H9 (cell line): Measurements from ENCODE around the gene MDFIC. TPM values are rescaled to one million over a fixed set of nuclear protein-coding genes. Genes with fewer than 3 reads are reported as not detected.

Source experiments
- DNase-seq: peaks from one replicate; pipeline ENCODE4 v3.0.0-alpha.2; 2017
- H2AFZ ChIP-seq: one replicate; pipeline ENCODE4 v1.6.1; 2013; ENCODE audit warnings: mild to moderate bottlenecking, low read length, control low read depth, moderate library complexity
- H2AK5ac ChIP-seq: 2 replicates; pipeline ENCODE4 v1.6.1; 2013; ENCODE audit warnings: low read length, control low read depth, mixed read lengths; ENCODE audit not compliant: insufficient read length
- H2BK120ac ChIP-seq: one replicate; pipeline ENCODE4 v1.6.1; 2013; ENCODE audit warnings: low read depth, mild to moderate bottlenecking, low read length, control low read depth, inconsistent platforms; ENCODE audit not compliant: poor library complexity, severe bottlenecking
- H2BK12ac ChIP-seq: 2 replicates; pipeline ENCODE4 v1.6.1; 2013; ENCODE audit warnings: low read length, control low read depth, mixed read lengths, low read depth; ENCODE audit not compliant: insufficient read length
- H2BK15ac ChIP-seq: 2 replicates; pipeline ENCODE4 v1.6.1; 2013; ENCODE audit warnings: low read depth, low read length, control low read depth
- H2BK20ac ChIP-seq: one replicate; pipeline ENCODE4 v1.6.1; 2013; ENCODE audit warnings: low read depth, mild to moderate bottlenecking, low read length, control low read depth, inconsistent platforms; ENCODE audit not compliant: poor library complexity, severe bottlenecking
- H2BK5ac ChIP-seq: 2 replicates; pipeline ENCODE4 v1.6.1; 2013; ENCODE audit warnings: low read length, control low read depth, mixed read lengths; ENCODE audit not compliant: insufficient read length
- H3K14ac ChIP-seq: 2 replicates; pipeline ENCODE4 v1.6.1; 2013; ENCODE audit warnings: low read length, control low read depth; ENCODE audit not compliant: insufficient read depth
- H3K18ac ChIP-seq: 2 replicates; pipeline ENCODE4 v1.6.1; 2013; ENCODE audit warnings: low read depth, mild to moderate bottlenecking, mixed read lengths, low read length, control low read depth; ENCODE audit not compliant: insufficient read length
- H3K23ac ChIP-seq: 2 replicates; pipeline ENCODE4 v1.6.1; 2013; ENCODE audit warnings: low read length, control low read depth, mixed read lengths, low read depth; ENCODE audit not compliant: insufficient read length
- H3K23me2 ChIP-seq: 2 replicates; pipeline ENCODE4 v1.6.1; 2013; ENCODE audit warnings: low read depth, mild to moderate bottlenecking, mixed read lengths, low read length, control low read depth; ENCODE audit not compliant: insufficient read length, poor library complexity, severe bottlenecking
- H3K27ac ChIP-seq: 2 replicates; pipeline ENCODE4 v1.5.1; 2013; ENCODE audit warnings: low read length, control low read depth, mixed read lengths, low read depth; ENCODE audit not compliant: insufficient read length
- H3K27me3 ChIP-seq: 2 replicates; pipeline ENCODE4 v1.6.1; 2013; ENCODE audit warnings: low read length, control low read depth, inconsistent platforms; ENCODE audit not compliant: insufficient read depth
- H3K4ac ChIP-seq: 2 replicates; pipeline ENCODE4 v1.6.1; 2013; ENCODE audit warnings: low read depth, mild to moderate bottlenecking, control low read depth, inconsistent platforms, low read length, moderate library complexity
- H3K4me1 ChIP-seq: 2 replicates; pipeline ENCODE4 v1.6.1; 2013; ENCODE audit warnings: low read length, control low read depth, inconsistent platforms; ENCODE audit not compliant: insufficient read depth
- H3K4me2 ChIP-seq: 2 replicates; pipeline ENCODE4 v1.6.1; 2013; ENCODE audit warnings: low read length, control low read depth, mixed read lengths; ENCODE audit not compliant: insufficient read length, insufficient read depth
- H3K56ac ChIP-seq: 2 replicates; pipeline ENCODE4 v1.6.1; 2013; ENCODE audit warnings: low read depth, mild to moderate bottlenecking, mixed read lengths, low read length, control low read depth; ENCODE audit not compliant: insufficient read length
- H3K79me1 ChIP-seq: 2 replicates; pipeline ENCODE4 v1.6.1; 2013; ENCODE audit warnings: low read depth, mild to moderate bottlenecking, moderate library complexity, low read length, control low read depth, inconsistent platforms; ENCODE audit not compliant: insufficient read depth, poor library complexity, severe bottlenecking
- H3K79me2 ChIP-seq: 2 replicates; pipeline ENCODE4 v1.6.1; 2013; ENCODE audit warnings: low read length, control low read depth, inconsistent platforms; ENCODE audit not compliant: insufficient read depth
- H3K9ac ChIP-seq: 2 replicates; pipeline ENCODE4 v1.6.1; 2013; ENCODE audit warnings: low read length, control low read depth, mixed read lengths; ENCODE audit not compliant: insufficient read length; ENCODE audit errors: extremely low read depth
- H3K9me3 ChIP-seq: one replicate; pipeline ENCODE4 v1.6.1; 2013; ENCODE audit warnings: low read depth, low read length, inconsistent platforms; ENCODE audit not compliant: control insufficient read depth
- H3T11ph ChIP-seq: one replicate; pipeline ENCODE4 v1.6.1; 2013; ENCODE audit warnings: mild to moderate bottlenecking, low read length, control low read depth, inconsistent platforms
- H4K20me1 ChIP-seq: one replicate; pipeline ENCODE4 v1.6.1; 2013; ENCODE audit not compliant: control insufficient read depth, insufficient read length, insufficient read depth
- H4K5ac ChIP-seq: 2 replicates; pipeline ENCODE4 v1.6.1; 2013; ENCODE audit warnings: low read depth, mild to moderate bottlenecking, mixed read lengths, low read length, control low read depth; ENCODE audit not compliant: insufficient read length
- H4K8ac ChIP-seq: replicated peaks from 2 replicates; pipeline ENCODE4 v1.6.1; 2013; ENCODE audit warnings: low read length, control low read depth, mixed read lengths, low read depth; ENCODE audit not compliant: insufficient read length
- H4K91ac ChIP-seq: 2 replicates; pipeline ENCODE4 v1.6.1; 2013; ENCODE audit warnings: low read depth, mild to moderate bottlenecking, moderate library complexity, mixed read lengths, low read length, control low read depth; ENCODE audit not compliant: insufficient read length
- H3K27ac Mint-ChIP-seq, 3 experiments: 2 replicates in 2 of 3; 3 replicates in 1 of 3; pipeline ENCODE4 v1.8.0; 2020 to 2021; ENCODE audit warnings: mixed read lengths in 3 of 3, mild to moderate bottlenecking in 1 of 3, moderate library complexity in 1 of 3
- H3K27me3 Mint-ChIP-seq: 2 replicates; pipeline ENCODE4 v1.8.0; 2021; ENCODE audit warnings: low read depth, mild to moderate bottlenecking, moderate library complexity, mixed read lengths
- H3K36me3 Mint-ChIP-seq, 3 experiments: 2 replicates in 2 of 3; 3 replicates in 1 of 3; pipeline ENCODE4 v1.8.0; 2020 to 2021; ENCODE audit warnings: low read depth in 3 of 3, mixed read lengths in 3 of 3; ENCODE audit not compliant: insufficient read depth in 1 of 3
- H3K4me1 Mint-ChIP-seq, 2 experiments: 2 replicates each; pipeline ENCODE4 v1.8.0; 2020; ENCODE audit warnings: mixed read lengths in 2 of 2
- H3K4me3 Mint-ChIP-seq, 2 experiments: 2 replicates in 1 of 2; 3 replicates in 1 of 2; pipeline ENCODE4 v1.8.0; 2020 to 2021; ENCODE audit warnings: mild to moderate bottlenecking in 2 of 2, mixed read lengths in 2 of 2, moderate library complexity in 1 of 2
- H3K9me3 Mint-ChIP-seq, 2 experiments: 2 replicates in 1 of 2; 3 replicates in 1 of 2; pipeline ENCODE4 v1.8.0; 2020; ENCODE audit warnings: mild to moderate bottlenecking in 2 of 2, mixed read lengths in 2 of 2, moderate library complexity in 1 of 2
- WGBS: extraction: QIAGEN DNeasy Blood & Tissue Kit; methylation state at CpG from one replicate; pipeline ENCODE4 v1.1.7; 2013; ENCODE audit warnings: missing lambda C conversion rate, low lambda C conversion rate, mixed read lengths; ENCODE audit not compliant: insufficient read length; ENCODE audit errors: extremely low coverage; 5-methylcytosine and 5-hydroxymethylcytosine counted together
- total RNA-seq: library from RNA; stranded (reverse); gene quantifications from 2 replicates; pipeline ENCODE4 v1.2.1, GENCODE V29; 2021
- TF ChIP-seq, protein P1 (sequence below): fragments of 200-600 bp; sonication (generic); conservative IDR thresholded peaks from 3 replicates; pipeline ENCODE4 v1.8.0; 2021; ENCODE audit warnings: antibody characterized with exemption, mild to moderate bottlenecking

MDFIC gene
- total RNA-seq, 1 experiment from 2014 or later, result 2.0 TPM

DNA sequence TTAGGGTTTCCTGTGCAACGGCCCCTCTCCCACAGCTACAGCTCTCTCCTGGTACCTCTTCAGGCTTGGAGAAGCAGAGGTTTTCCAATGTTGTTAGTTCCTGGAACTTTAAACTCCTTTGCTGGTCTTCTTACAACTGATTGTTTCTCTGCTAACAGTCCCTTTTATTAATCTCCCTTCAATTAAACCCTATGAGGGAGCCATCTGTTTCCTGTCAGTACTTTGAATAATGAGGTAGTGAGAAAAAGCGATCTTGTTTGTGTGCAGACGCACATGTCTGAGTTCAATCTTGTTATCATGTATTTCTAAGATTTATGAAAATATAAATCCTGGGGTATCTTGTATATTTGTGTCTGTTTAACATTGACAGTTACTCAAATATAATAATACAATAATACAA, 102.4 kb downstream of the MDFIC start:
- no peak overlapping the region for H3K14ac ChIP-seq
- H3K23ac ChIP-seq, result no peak overlapping the region
- H3K4me3 Mint-ChIP-seq, result no peak overlapping the region
- no peak overlapping the region for H2BK12ac ChIP-seq
- H3K27ac ChIP-seq, result no peak overlapping the region
- H2BK20ac ChIP-seq, result no peak overlapping the region
- H3K79me1 ChIP-seq, result no peaks in the 10 kb centered on the region
- no peaks in the 10 kb centered on the region for H3K27me3 ChIP-seq
- H3K4me2 ChIP-seq, result no peak overlapping the region
- H2AK5ac ChIP-seq, result no peak overlapping the region
- H4K5ac ChIP-seq, result no peak overlapping the region
- no CpG with 5 or more reads among the region's 3 CpGs for WGBS
- no peak overlapping the region for H2AFZ ChIP-seq
- H3K4me1 ChIP-seq, result no peaks in the 10 kb centered on the region
- no peak overlapping the region for H4K91ac ChIP-seq
- no peak overlapping the region for H3K27ac Mint-ChIP-seq
- H3K79me2 ChIP-seq, result 0 out of 2 replicates have a peak, but pooled peaks cover 1% of the 10 kb centered on the region
- no peak overlapping the region for H3K9ac ChIP-seq
- H3K36me3 Mint-ChIP-seq, result peaks cover 0 to 1% (median 0%) of the 10 kb centered on the region in 3 experiments; a peak in 1 of 7 replicates
- H3T11ph ChIP-seq, result no peak overlapping the region
- no peak overlapping the region for H2BK5ac ChIP-seq
- H3K56ac ChIP-seq, result no peak overlapping the region
- no peaks in the 10 kb centered on the region for H3K23me2 ChIP-seq
- no peak overlapping the region for H3K18ac ChIP-seq
- DNase-seq, result no peak
- H3K9me3 ChIP-seq, result no peaks in the 10 kb centered on the region
- H2BK15ac ChIP-seq, result no peak overlapping the region
- peaks cover 3% of the 10 kb centered on the region for H3K27me3 Mint-ChIP-seq
- H3K4ac ChIP-seq, result no peak overlapping the region
- TF ChIP-seq, protein P1, sequence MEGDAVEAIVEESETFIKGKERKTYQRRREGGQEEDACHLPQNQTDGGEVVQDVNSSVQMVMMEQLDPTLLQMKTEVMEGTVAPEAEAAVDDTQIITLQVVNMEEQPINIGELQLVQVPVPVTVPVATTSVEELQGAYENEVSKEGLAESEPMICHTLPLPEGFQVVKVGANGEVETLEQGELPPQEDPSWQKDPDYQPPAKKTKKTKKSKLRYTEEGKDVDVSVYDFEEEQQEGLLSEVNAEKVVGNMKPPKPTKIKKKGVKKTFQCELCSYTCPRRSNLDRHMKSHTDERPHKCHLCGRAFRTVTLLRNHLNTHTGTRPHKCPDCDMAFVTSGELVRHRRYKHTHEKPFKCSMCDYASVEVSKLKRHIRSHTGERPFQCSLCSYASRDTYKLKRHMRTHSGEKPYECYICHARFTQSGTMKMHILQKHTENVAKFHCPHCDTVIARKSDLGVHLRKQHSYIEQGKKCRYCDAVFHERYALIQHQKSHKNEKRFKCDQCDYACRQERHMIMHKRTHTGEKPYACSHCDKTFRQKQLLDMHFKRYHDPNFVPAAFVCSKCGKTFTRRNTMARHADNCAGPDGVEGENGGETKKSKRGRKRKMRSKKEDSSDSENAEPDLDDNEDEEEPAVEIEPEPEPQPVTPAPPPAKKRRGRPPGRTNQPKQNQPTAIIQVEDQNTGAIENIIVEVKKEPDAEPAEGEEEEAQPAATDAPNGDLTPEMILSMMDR, result no peak
- H4K8ac ChIP-seq, result no peak overlapping the region
- H3K9me3 Mint-ChIP-seq, result no peaks in the 10 kb centered on the region
- H4K20me1 ChIP-seq, result no peaks in the 10 kb centered on the region
- no peaks in the 10 kb centered on the region for H3K4me1 Mint-ChIP-seq
- no peak overlapping the region for H2BK120ac ChIP-seq
